B cell (primary cell): Measurements from ENCODE around the gene IKBKG.

Experiments used
- EZH2 ChIP-seq: IDR thresholded peaks from 2 replicates; pipeline ENCODE4 v1.6.1; 2012; ENCODE audit warnings: borderline replicate concordance, low read depth, mild to moderate bottlenecking, moderate library complexity, low read length; ENCODE audit not compliant: insufficient read depth, poor library complexity, severe bottlenecking
- TF ChIP-seq, protein P1 (sequence below): fragments of 200-600 bp; IDR thresholded peaks from one replicate; pipeline ENCODE4 v1.8.0; 2022; ENCODE audit warnings: antibody characterized with exemption, mild to moderate bottlenecking

DNA sequence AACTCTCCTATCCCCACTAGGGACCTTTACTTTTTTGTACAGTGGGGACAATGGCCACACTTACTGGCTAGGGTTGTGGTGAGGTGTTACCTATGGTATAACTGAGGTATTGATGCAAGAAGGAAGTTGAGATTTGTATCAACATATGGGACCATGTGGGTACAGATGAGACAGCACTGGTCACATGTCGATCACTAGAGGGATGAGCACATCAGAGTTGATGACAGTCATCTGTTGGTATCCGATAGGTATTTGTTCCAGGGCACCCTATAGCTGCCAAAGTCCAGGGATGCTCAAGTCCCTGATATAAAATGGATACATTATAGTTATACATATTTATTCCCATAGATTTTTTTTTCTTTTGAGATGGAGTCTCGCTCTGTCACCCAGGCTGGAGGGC, 44.4 kb upstream of the IKBKG start:
- TF ChIP-seq, protein P1, sequence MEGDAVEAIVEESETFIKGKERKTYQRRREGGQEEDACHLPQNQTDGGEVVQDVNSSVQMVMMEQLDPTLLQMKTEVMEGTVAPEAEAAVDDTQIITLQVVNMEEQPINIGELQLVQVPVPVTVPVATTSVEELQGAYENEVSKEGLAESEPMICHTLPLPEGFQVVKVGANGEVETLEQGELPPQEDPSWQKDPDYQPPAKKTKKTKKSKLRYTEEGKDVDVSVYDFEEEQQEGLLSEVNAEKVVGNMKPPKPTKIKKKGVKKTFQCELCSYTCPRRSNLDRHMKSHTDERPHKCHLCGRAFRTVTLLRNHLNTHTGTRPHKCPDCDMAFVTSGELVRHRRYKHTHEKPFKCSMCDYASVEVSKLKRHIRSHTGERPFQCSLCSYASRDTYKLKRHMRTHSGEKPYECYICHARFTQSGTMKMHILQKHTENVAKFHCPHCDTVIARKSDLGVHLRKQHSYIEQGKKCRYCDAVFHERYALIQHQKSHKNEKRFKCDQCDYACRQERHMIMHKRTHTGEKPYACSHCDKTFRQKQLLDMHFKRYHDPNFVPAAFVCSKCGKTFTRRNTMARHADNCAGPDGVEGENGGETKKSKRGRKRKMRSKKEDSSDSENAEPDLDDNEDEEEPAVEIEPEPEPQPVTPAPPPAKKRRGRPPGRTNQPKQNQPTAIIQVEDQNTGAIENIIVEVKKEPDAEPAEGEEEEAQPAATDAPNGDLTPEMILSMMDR, result no peak
- TF ChIP-seq EZH2, result no peak
